ENCODE measurements around the gene SYNC. TPM values are rescaled to one million over a fixed set of nuclear protein-coding genes. Genes with fewer than 3 reads are reported as not detected.
A peak's percentile ranks its signal among the peaks of the same experiment; 100 is the strongest.

Gene SYNC
- total and polyA plus RNA-seq, 9 donors = 3.0 to 13.5 (median 9.8) TPM

- no peak for DNase-seq
- TF ChIP-seq EP300 (IDR thresholded peaks at IDR 0.05) = no peak
- intact Hi-C loops (cut with DNase I) = no loop called here
- no peaks in the 10 kb centered on the region for H3K4me1 ChIP-seq (ENCODE audit: insufficient read depth)
- no peaks in the 10 kb centered on the region for H3K36me3 ChIP-seq
- 93 to 94% (median 93%) methylated on average over 4 of the region's 4 CpGs for WGBS, 3 donors
- no peak overlapping the region for H3K4me3 ChIP-seq
- no peak overlapping the region for H3K27ac ChIP-seq
- no peaks in the 10 kb centered on the region for H3K9me3 ChIP-seq
- H3K27me3 ChIP-seq = no peaks in the 10 kb centered on the region
Observed at GRCh38 chr1:32748348-32748747, 45.8 kb upstream of the SYNC start.

GRCh38 chr1:32746130-32746529 lies 43.6 kb upstream of the SYNC start:
- TF ChIP-seq POLR2A (IDR thresholded peaks at IDR 0.05) = no peak
- no peak for TF ChIP-seq EP300 (IDR thresholded peaks at IDR 0.05)
- TF ChIP-seq CTCF (IDR thresholded peaks at IDR 0.05) = no peak
- H3K27me3 ChIP-seq = no peaks in the 10 kb centered on the region
- H3K9me3 ChIP-seq = no peaks in the 10 kb centered on the region
- 67 to 79% (median 73%) methylated on average over 9 of the region's 9 CpGs for WGBS, 3 donors
- H3K4me3 ChIP-seq = no peak overlapping the region
- no peaks in the 10 kb centered on the region for H3K36me3 ChIP-seq
- intact Hi-C loops (cut with DNase I) = no loop called here
- no peak overlapping the region for H3K27ac ChIP-seq
- no peaks in the 10 kb centered on the region for H3K4me1 ChIP-seq (ENCODE audit: insufficient read depth)
- DNase-seq = no peak

GRCh38 chr1:32744071-32744425 lies 41.5 kb upstream of the SYNC start:
- no peaks in the 10 kb centered on the region for H3K4me1 ChIP-seq (ENCODE audit: insufficient read depth)
- no peak for DNase-seq

GRCh38 chr1:32743380-32744070 lies 41.0 kb upstream of the SYNC start:
- TF ChIP-seq POLR2A (IDR thresholded peaks at IDR 0.05) (no peak), EP300 (IDR thresholded peaks at IDR 0.05) (no peak), CTCF (IDR thresholded peaks at IDR 0.05) (no peak)
- Histone ChIP-seq H3K4me3 (no peak overlapping the region), H3K27ac (peak overlapping the region in 1 of 2 donors; percentile 96), H3K4me1 (ENCODE audit: insufficient read depth) (no peaks in the 10 kb centered on the region), H3K27me3 (no peaks in the 10 kb centered on the region), H3K9me3 (no peaks in the 10 kb centered on the region), H3K36me3 (no peaks in the 10 kb centered on the region)
- DNase-seq = no peak
- WGBS, 3 donors = 42 to 48% (median 47%) methylated on average over 6 of the region's 6 CpGs
- intact Hi-C loops (cut with DNase I) = no loop called here

More at GRCh38 chr1:32744071-32744425, 41.5 kb upstream of the SYNC start:
- Histone ChIP-seq H3K9me3 (no peaks in the 10 kb centered on the region), H3K27me3 (no peaks in the 10 kb centered on the region), H3K27ac (no peak overlapping the region), H3K4me3 (no peak overlapping the region), H3K36me3 (no peaks in the 10 kb centered on the region)
- intact Hi-C loops (cut with DNase I) = no loop called here
- TF ChIP-seq EP300 (IDR thresholded peaks at IDR 0.05) (no peak), CTCF (IDR thresholded peaks at IDR 0.05) (no peak), POLR2A (IDR thresholded peaks at IDR 0.05) (no peak)

- H3K27ac ChIP-seq = peak overlapping the region; percentile 87 to 96
- H3K9me3 ChIP-seq = no peaks in the 10 kb centered on the region
- no peaks in the 10 kb centered on the region for H3K27me3 ChIP-seq
- 85 to 100% (median 91%) methylated on average over 4 of the region's 4 CpGs for WGBS, 3 donors
- TF ChIP-seq POLR2A (IDR thresholded peaks at IDR 0.05) (no peak), EP300 (IDR thresholded peaks at IDR 0.05) (no peak), CTCF (IDR thresholded peaks at IDR 0.05) (no peak)
- H3K4me3 ChIP-seq = peak overlapping the region; percentile 11
- DNase-seq = no peak
- intact Hi-C loops (cut with DNase I) = no loop called here
- no peaks in the 10 kb centered on the region for H3K36me3 ChIP-seq
- no peaks in the 10 kb centered on the region for H3K4me1 ChIP-seq (ENCODE audit: insufficient read depth)
Observed at GRCh38 chr1:32742956-32743355, 40.4 kb upstream of the SYNC start.
